ENCODE results near the gene COMMD8. TPM values are rescaled to one million over a fixed set of nuclear protein-coding genes. Genes with fewer than 3 reads are reported as not detected.

The COMMD8 gene
- total RNA-seq, 1 experiment from 2014 or later, result 10.9 TPM

DNA sequence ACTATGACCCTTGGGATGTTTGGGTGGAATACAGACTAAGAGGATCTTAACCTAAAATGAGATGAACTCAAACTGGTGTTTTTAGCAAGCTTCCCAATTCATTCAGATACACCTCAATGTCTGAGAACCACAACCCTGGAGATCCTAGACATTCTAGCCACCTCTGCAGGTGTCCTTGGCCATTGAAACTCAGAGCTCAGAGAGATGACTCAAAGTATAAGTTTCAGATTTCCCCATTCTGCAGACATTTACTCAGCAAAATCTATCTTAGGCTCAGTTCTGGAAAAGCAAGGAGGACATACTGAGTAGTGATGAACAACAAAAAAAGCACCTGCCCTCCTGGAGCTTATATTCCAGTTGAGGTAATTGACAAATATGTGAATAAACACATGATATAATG lies 47.8 kb downstream of the COMMD8 start:
- H3K4me3 Mint-ChIP-seq, result no peak overlapping the region
- Histone ChIP-seq H3T11ph (ENCODE audit: low read length) (no peak overlapping the region), H3K23me2 (ENCODE audit: insufficient read length, low read depth, low read length, poor library complexity, severe bottlenecking) (no peaks in the 10 kb centered on the region), H2AK5ac (ENCODE audit: insufficient read length, low read length) (no peak overlapping the region), H3K9me3 (ENCODE audit: control insufficient read depth, low read depth, low read length) (no peaks in the 10 kb centered on the region), H4K8ac (replicated peaks; ENCODE audit: insufficient read length, low read depth, low read length) (no peak overlapping the region), H4K5ac (ENCODE audit: insufficient read length, low read depth, low read length) (no peak overlapping the region), H2AFZ (ENCODE audit: low read length) (no peak overlapping the region), H2BK5ac (ENCODE audit: insufficient read length, low read length) (no peak overlapping the region), H3K27me3 (ENCODE audit: insufficient read depth, low read length) (no peaks in the 10 kb centered on the region), H3K14ac (ENCODE audit: insufficient read depth, low read length) (no peak overlapping the region), H2BK12ac (ENCODE audit: insufficient read length, low read depth, low read length) (no peak overlapping the region), H4K91ac (ENCODE audit: insufficient read length, low read depth, low read length) (no peak overlapping the region), H3K79me1 (ENCODE audit: insufficient read depth, low read depth, low read length, poor library complexity, severe bottlenecking) (no peaks in the 10 kb centered on the region), H3K4ac (ENCODE audit: low read depth, low read length) (no peak overlapping the region), H3K9ac (ENCODE audit: extremely low read depth, insufficient read length, low read length) (no peak overlapping the region), H2BK20ac (ENCODE audit: low read depth, low read length, poor library complexity, severe bottlenecking) (no peak overlapping the region), H3K27ac (ENCODE audit: insufficient read length, low read depth, low read length) (no peak overlapping the region), H3K23ac (ENCODE audit: insufficient read length, low read depth, low read length) (no peak overlapping the region), H2BK15ac (ENCODE audit: low read depth, low read length) (no peak overlapping the region), H3K56ac (ENCODE audit: insufficient read length, low read depth, low read length) (no peak overlapping the region), H3K18ac (ENCODE audit: insufficient read length, low read depth, low read length) (no peak overlapping the region), H2BK120ac (ENCODE audit: low read depth, low read length, poor library complexity, severe bottlenecking) (no peak overlapping the region), H3K79me2 (ENCODE audit: insufficient read depth, low read length) (no peaks in the 10 kb centered on the region), H4K20me1 (ENCODE audit: control insufficient read depth, insufficient read depth, insufficient read length) (no peaks in the 10 kb centered on the region), H3K4me1 (ENCODE audit: insufficient read depth, low read length) (peaks cover 4% of the 10 kb centered on the region; the same call in 1 of the 2 replicates), H3K4me2 (ENCODE audit: insufficient read depth, insufficient read length, low read length) (no peak overlapping the region)
- TF ChIP-seq, protein P1, sequence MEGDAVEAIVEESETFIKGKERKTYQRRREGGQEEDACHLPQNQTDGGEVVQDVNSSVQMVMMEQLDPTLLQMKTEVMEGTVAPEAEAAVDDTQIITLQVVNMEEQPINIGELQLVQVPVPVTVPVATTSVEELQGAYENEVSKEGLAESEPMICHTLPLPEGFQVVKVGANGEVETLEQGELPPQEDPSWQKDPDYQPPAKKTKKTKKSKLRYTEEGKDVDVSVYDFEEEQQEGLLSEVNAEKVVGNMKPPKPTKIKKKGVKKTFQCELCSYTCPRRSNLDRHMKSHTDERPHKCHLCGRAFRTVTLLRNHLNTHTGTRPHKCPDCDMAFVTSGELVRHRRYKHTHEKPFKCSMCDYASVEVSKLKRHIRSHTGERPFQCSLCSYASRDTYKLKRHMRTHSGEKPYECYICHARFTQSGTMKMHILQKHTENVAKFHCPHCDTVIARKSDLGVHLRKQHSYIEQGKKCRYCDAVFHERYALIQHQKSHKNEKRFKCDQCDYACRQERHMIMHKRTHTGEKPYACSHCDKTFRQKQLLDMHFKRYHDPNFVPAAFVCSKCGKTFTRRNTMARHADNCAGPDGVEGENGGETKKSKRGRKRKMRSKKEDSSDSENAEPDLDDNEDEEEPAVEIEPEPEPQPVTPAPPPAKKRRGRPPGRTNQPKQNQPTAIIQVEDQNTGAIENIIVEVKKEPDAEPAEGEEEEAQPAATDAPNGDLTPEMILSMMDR (conservative IDR thresholded peaks at IDR 0.05), result no peak
- H3K27ac Mint-ChIP-seq, result no peak overlapping the region
- peaks cover 24 to 26% of the 10 kb centered on the region in 2 experiments for H3K4me1 Mint-ChIP-seq
- H3K27me3 Mint-ChIP-seq (ENCODE audit: low read depth), result no peaks in the 10 kb centered on the region
- DNase-seq, result no peak
- H3K9me3 Mint-ChIP-seq, result peaks cover 0 to 2% of the 10 kb centered on the region in 2 experiments; a peak in 1 of 5 replicates
- H3K36me3 Mint-ChIP-seq (ENCODE audit: insufficient read depth in 1 of 3, low read depth in 3 of 3), result peaks cover 0 to 3% (median 0%) of the 10 kb centered on the region in 3 experiments; a peak in 1 of 7 replicates

All from H9 (cell line).